22Rv1 (cell line): Measurements from ENCODE around the gene FER.

Experiments
- CTCF ChIP-seq: fragments of 450-650 bp; IDR thresholded peaks from 2 replicates; pipeline ENCODE4 v1.5.1; 2017; ENCODE audit warnings: mild to moderate bottlenecking
- ZFX ChIP-seq: fragments of 450-650 bp; IDR thresholded peaks from 2 replicates; pipeline ENCODE4 v1.6.1; 2017; ENCODE audit warnings: antibody characterized with exemption, borderline replicate concordance

- no peak for TF ChIP-seq CTCF
- TF ChIP-seq ZFX, result no peak
These were observed 448.6 kb downstream of the FER start for GRCh38 chr5:109196087-109196822.
